ENCODE results near the gene OR56B4. TPM values are rescaled to one million over a fixed set of nuclear protein-coding genes. Genes with fewer than 3 reads are reported as not detected.
"Not testable (repeated sequence)": the region's sequence is repeated elsewhere in the genome, so short reads cannot be mapped to it uniquely, and the experiment has no call there.

The OR56B4 gene
- total RNA-seq, 1 donor from 2014 or later, result not detected

- DNase-seq (ENCODE audit: extremely low spot score in 2 of 2), result no peak
- intact Hi-C loops (cut with DNase I), result no loop called here
- H3K27me3 ChIP-seq, result no peaks in the 10 kb centered on the region
These were observed 20.4 kb downstream of the OR56B4 start for GRCh38 chr11:6127881-6128280.

DNA sequence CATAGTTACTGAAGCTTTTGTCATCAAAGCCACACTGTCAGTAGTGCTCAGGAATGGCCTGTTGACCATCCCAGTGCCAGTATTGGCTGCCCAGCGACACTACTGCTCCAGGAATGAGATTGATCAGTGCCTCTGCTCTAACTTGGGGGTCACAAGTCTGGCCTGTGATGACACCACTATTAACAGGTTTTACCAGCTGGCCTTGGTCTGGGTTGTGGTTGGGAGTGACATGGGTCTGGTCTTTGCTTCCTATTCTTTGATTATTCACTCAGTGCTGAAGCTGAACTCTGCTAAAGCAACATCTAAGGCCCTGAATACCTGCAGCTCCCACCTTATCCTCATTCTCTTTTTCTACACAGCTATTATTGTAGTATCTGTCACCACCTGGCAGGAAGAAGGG, 21.5 kb downstream of the OR56B4 start:
- no peak for TF ChIP-seq CTCF (IDR thresholded peaks at IDR 0.05)
- TF ChIP-seq POLR2A (IDR thresholded peaks at IDR 0.05), result no peak
- TF ChIP-seq POLR2AphosphoS5 (IDR thresholded peaks at IDR 0.05; ENCODE audit: insufficient read depth in 1 of 2, low read depth in 1 of 2), result no peak
- Histone ChIP-seq H3K27me3 (no peaks in the 10 kb centered on the region), H3K36me3 (no peaks in the 10 kb centered on the region), H3K4me3 (no peak overlapping the region), H3K27ac (no peak overlapping the region), H3K9me3 (no peaks in the 10 kb centered on the region), H3K4me1 (no peaks in the 10 kb centered on the region)
- intact Hi-C loops (cut with DNase I), result no loop called here
- no peak for DNase-seq (ENCODE audit: extremely low spot score in 2 of 2)

More at GRCh38 chr11:6127881-6128280, 20.4 kb downstream of the OR56B4 start:
- H3K36me3 ChIP-seq, result no peaks in the 10 kb centered on the region
- no peaks in the 10 kb centered on the region for H3K9me3 ChIP-seq
- H3K27ac ChIP-seq, result no peak overlapping the region
- H3K4me3 ChIP-seq, result no peak overlapping the region
- TF ChIP-seq POLR2AphosphoS5 (IDR thresholded peaks at IDR 0.05; ENCODE audit: insufficient read depth in 1 of 2, low read depth in 1 of 2), result no peak
- no peak for TF ChIP-seq POLR2A (IDR thresholded peaks at IDR 0.05)
- TF ChIP-seq CTCF (IDR thresholded peaks at IDR 0.05), result no peak
- no peaks in the 10 kb centered on the region for H3K4me1 ChIP-seq

GRCh38 chr11:6129635-6130034, 22.2 kb downstream of the OR56B4 start:
- Histone ChIP-seq H3K9me3 (no peaks in the 10 kb centered on the region), H3K27ac (no peak overlapping the region), H3K36me3 (no peaks in the 10 kb centered on the region), H3K4me3 (no peak overlapping the region), H3K4me1 (no peaks in the 10 kb centered on the region), H3K27me3 (no peaks in the 10 kb centered on the region)
- intact Hi-C loops (cut with DNase I), result no loop called here
- no peak for TF ChIP-seq POLR2AphosphoS5 (IDR thresholded peaks at IDR 0.05; ENCODE audit: insufficient read depth in 1 of 2, low read depth in 1 of 2)
- no peak for DNase-seq (ENCODE audit: extremely low spot score in 2 of 2)

GRCh38 chr11:6132431-6132830, 24.9 kb downstream of the OR56B4 start:
- TF ChIP-seq POLR2A (IDR thresholded peaks at IDR 0.05) (no peak), CTCF (IDR thresholded peaks at IDR 0.05) (no peak), POLR2AphosphoS5 (IDR thresholded peaks at IDR 0.05; ENCODE audit: insufficient read depth in 1 of 2, low read depth in 1 of 2) (no peak)
- Histone ChIP-seq H3K4me3 (no peak overlapping the region), H3K9me3 (no peaks in the 10 kb centered on the region), H3K27me3 (no peaks in the 10 kb centered on the region), H3K36me3 (no peaks in the 10 kb centered on the region), H3K4me1 (no peaks in the 10 kb centered on the region), H3K27ac (no peak overlapping the region)
- no peak for DNase-seq (ENCODE audit: extremely low spot score in 2 of 2)
- intact Hi-C loops (cut with DNase I), result no loop called here

GRCh38 chr11:6135936-6136335, 28.5 kb downstream of the OR56B4 start:
- H3K9me3 ChIP-seq; DNase-seq (ENCODE audit: extremely low spot score in 2 of 2); H3K4me1 ChIP-seq; H3K36me3 ChIP-seq; intact Hi-C loops (cut with DNase I); H3K4me3 ChIP-seq; H3K27ac ChIP-seq; H3K27me3 ChIP-seq: not testable (repeated sequence)

DNA sequence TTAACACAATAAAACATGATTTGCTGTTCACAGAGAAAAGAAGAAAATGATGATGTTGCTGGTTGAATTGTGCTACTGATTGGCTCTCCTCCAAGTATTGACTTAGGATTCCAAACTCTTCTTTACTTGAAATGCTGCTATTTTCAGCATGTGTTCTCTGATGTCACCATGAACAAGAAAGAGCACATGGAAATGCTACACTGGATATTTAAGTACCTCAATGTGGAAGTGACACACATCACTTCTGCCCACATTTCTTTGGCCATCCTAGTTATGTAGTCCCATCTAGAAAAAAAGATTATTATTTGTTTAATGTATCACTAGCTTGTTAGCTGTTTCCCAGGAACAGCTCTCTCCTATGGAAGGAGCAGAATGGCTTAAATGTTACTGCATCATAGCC, 35.5 kb downstream of the OR56B4 start:
- no peaks in the 10 kb centered on the region for H3K9me3 ChIP-seq
- no peak for DNase-seq (ENCODE audit: extremely low spot score in 2 of 2)
- no peaks in the 10 kb centered on the region for H3K27me3 ChIP-seq
- H3K36me3 ChIP-seq, result no peaks in the 10 kb centered on the region
- intact Hi-C loops (cut with DNase I), result no loop called here
- no peak overlapping the region for H3K4me3 ChIP-seq
- TF ChIP-seq POLR2AphosphoS5 (IDR thresholded peaks at IDR 0.05; ENCODE audit: insufficient read depth in 1 of 2, low read depth in 1 of 2) (no peak), POLR2A (IDR thresholded peaks at IDR 0.05) (no peak), CTCF (IDR thresholded peaks at IDR 0.05) (no peak)
- H3K27ac ChIP-seq, result no peak overlapping the region
- H3K4me1 ChIP-seq, result no peaks in the 10 kb centered on the region

GRCh38 chr11:6143737-6144136, 36.3 kb downstream of the OR56B4 start:
- H3K27ac ChIP-seq; H3K9me3 ChIP-seq; H3K27me3 ChIP-seq; H3K4me1 ChIP-seq; H3K36me3 ChIP-seq; H3K4me3 ChIP-seq; DNase-seq (ENCODE audit: extremely low spot score in 2 of 2); intact Hi-C loops (cut with DNase I): not testable (repeated sequence)
